GM06990 (cell line): ENCODE results near the gene MED14.

ENCODE experiments used
- DNase-seq: peaks from one replicate; pipeline ENCODE4 v3.0.0-alpha.2; 2011; ENCODE audit not compliant: insufficient read length; ENCODE audit errors: extremely low read depth
- H3K27me3 ChIP-seq: replicated peaks from 2 replicates; pipeline ENCODE4 v1.6.0; 2011; ENCODE audit warnings: low read length; ENCODE audit not compliant: control insufficient read depth, insufficient read depth
- H3K36me3 ChIP-seq: 2 replicates; pipeline ENCODE4 v1.5.1; 2011; ENCODE audit warnings: low read length; ENCODE audit not compliant: control insufficient read depth, insufficient read depth
- H3K4me3 ChIP-seq: replicated peaks from 2 replicates; pipeline ENCODE4 v1.5.1; 2011; ENCODE audit warnings: low read depth, mild to moderate bottlenecking, control low read depth, low read length
- CTCF ChIP-seq: IDR thresholded peaks from 2 replicates; pipeline ENCODE4 v1.5.1; 2011; ENCODE audit warnings: low read length, control low read depth, mild to moderate bottlenecking, inconsistent platforms; ENCODE audit not compliant: insufficient read depth, poor library complexity, severe bottlenecking

Gene MED14

DNA sequence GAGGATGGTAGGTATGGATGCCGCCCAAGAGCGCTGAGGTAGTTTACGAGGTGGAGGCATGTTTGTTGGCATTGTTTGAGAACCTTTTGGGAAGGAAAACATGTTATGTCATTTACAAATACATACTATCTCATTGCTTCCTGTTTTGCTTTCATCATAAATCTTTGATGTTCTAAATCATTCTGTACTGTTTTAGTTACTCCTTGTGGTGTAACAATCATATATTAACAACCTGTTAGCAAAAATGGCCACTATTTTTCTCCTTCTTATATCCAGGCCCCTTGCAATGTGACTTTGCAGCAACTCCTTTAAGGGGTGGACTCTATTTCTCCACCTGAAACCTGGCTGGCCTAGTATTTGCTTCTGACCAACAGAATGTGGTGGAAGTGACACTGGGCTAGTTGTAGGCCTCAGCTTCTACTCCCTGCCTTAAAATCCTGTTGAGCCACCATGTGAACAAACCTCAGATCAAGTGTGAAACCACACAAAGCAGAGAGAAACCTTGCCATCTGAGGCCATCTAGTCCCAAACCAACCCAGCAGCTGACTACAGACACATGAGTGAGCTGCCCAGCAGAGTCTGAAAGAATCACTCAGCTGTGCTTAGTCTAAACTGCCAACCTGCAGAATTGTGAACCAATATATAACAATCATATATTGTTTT, 72.1 kb downstream of the MED14 start:
- no peaks in the 10 kb centered on the region for H3K27me3 ChIP-seq
- DNase-seq = no peak
- peaks cover 6% of the 10 kb centered on the region for H3K36me3 ChIP-seq
- no peak for TF ChIP-seq CTCF
- H3K4me3 ChIP-seq = no peak overlapping the region

DNA sequence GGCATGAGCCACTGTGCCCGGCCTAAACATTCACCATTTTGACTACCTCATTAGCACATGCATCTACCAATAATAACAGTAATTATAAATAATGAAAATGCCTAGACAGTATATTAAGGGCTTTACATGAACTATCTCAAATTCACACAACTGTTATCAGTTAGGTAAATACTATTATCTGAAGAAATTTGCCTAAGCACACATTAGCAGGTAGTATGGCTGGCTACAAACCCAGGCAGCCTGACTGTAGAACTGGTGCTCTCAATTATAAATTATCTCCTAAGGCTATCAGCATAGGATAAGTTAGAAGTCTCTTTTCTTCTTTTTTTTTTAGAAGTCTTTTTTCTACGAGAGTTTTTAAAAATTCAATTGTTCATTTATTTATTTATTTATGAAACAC, 73.9 kb downstream of the MED14 start:
- no peak for DNase-seq
- TF ChIP-seq CTCF = no peak
- Histone ChIP-seq H3K4me3 (no peak overlapping the region), H3K27me3 (no peaks in the 10 kb centered on the region), H3K36me3 (peaks cover 4% of the 10 kb centered on the region)

- no peaks in the 10 kb centered on the region for H3K27me3 ChIP-seq
- H3K4me3 ChIP-seq = no peak overlapping the region
- no peak for TF ChIP-seq CTCF
- DNase-seq = no peak
- peaks cover 4% of the 10 kb centered on the region for H3K36me3 ChIP-seq
These were observed 75.0 kb downstream of the MED14 start for GRCh38 chrX:40660381-40660780.

DNA sequence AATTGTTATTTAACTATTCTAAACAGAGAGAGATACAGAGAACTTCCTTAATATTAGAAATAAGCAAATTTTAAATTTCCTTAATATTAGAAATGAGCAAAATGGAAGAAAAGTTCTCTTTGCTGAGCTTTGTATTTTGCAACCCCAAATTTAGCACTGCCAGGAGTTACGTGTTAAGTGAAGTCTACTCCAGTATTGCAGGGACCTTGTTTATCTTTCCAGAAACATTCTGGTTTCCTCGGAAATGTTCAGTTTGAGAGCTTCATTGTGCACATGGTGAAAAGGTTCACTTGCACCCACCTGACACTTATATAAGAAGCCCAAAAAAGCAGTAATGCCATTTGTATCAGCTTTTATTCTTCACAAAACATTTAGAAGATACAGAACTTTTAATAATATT, 81.8 kb downstream of the MED14 start:
- no peak for TF ChIP-seq CTCF
- Histone ChIP-seq H3K36me3 (no peaks in the 10 kb centered on the region), H3K4me3 (no peak overlapping the region), H3K27me3 (no peaks in the 10 kb centered on the region)
- DNase-seq = no peak

DNA sequence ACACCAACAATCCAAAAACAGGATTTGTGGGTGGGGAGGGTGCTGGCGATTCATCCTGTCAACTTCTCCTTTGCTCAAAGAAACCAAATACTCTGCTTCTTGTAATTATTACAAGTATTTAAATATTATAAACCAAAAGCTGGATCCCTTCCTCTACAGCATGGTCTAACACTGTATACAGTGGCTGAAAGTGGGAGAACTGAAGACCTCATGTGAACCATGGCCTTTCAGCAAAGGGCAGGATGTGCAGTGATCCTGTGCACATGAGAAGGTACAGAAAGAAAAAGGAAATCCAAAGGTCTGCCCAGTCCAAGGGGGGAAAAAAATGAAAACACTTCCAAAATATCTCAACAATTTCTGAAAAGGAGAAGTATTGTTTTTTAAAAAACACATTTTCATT, 82.7 kb downstream of the MED14 start:
- Histone ChIP-seq H3K36me3 (no peaks in the 10 kb centered on the region), H3K4me3 (no peak overlapping the region), H3K27me3 (no peaks in the 10 kb centered on the region)
- no peak for DNase-seq
- TF ChIP-seq CTCF = no peak
